HFF-Myc (cell line): ENCODE measurements around the gene CADM1.

Experiments used
- DNase-seq: peaks from one replicate; pipeline ENCODE4 v3.0.0-alpha.2; 2011; ENCODE audit warnings: low read depth; ENCODE audit errors: extremely low read depth
- H3K4me3 ChIP-seq: replicated peaks from 2 replicates; pipeline ENCODE4 v1.5.1; 2011; ENCODE audit warnings: low read depth, mild to moderate bottlenecking, control low read depth, low read length
- CTCF ChIP-seq: IDR thresholded peaks from 2 replicates; pipeline ENCODE4 v1.5.1; 2012; ENCODE audit warnings: mild to moderate bottlenecking, low read depth, low read length, control low read depth; ENCODE audit errors: missing control alignments

CADM1 gene

GRCh38 chr11:115425250-115425649, 79.0 kb downstream of the CADM1 start:
- no peak for DNase-seq
- no peak for TF ChIP-seq CTCF

GRCh38 chr11:115423728-115424459, 80.3 kb downstream of the CADM1 start:
- H3K4me3 ChIP-seq, result no peak overlapping the region
- no peak for DNase-seq
- TF ChIP-seq CTCF, result no peak

More at GRCh38 chr11:115425250-115425649, 79.0 kb downstream of the CADM1 start:
- H3K4me3 ChIP-seq, result no peak overlapping the region

GRCh38 chr11:115421992-115422689, 82.1 kb downstream of the CADM1 start:
- no peak for TF ChIP-seq CTCF
- no peak for DNase-seq
- no peak overlapping the region for H3K4me3 ChIP-seq

GRCh38 chr11:115421352-115421991, 82.7 kb downstream of the CADM1 start:
- DNase-seq, result no peak
- H3K4me3 ChIP-seq, result no peak overlapping the region
- no peak for TF ChIP-seq CTCF

- H3K4me3 ChIP-seq, result no peak overlapping the region
- no peak for DNase-seq
These were observed 83.7 kb downstream of the CADM1 start for GRCh38 chr11:115420505-115420904.

GRCh38 chr11:115418626-115419025, 85.6 kb downstream of the CADM1 start:
- TF ChIP-seq CTCF, result no peak
- H3K4me3 ChIP-seq, result no peak overlapping the region
- no peak for DNase-seq

More at GRCh38 chr11:115420505-115420904, 83.7 kb downstream of the CADM1 start:
- no peak for TF ChIP-seq CTCF
